ENCODE results near the gene ERI3.

DNA sequence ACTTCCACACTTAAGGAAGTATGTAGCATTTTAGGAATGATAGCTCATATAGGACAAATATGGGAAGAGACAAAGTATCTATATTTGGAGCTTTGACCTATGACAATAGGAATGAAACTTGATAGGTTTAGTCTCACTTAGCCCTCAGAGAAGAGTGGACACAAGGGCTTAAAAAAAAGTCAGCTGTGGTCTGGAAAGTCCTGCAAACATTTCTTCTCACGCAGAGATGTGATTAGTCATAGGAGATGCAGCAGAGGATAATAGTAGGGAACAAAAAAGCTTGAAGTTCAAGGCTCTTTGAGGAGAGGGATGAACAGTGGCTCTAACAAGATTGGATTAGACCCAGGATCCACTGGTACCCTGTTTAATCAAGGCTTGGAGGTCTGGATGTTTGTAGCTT lies 35.2 kb upstream of the ERI3 start:
- TF ChIP-seq, protein P1, sequence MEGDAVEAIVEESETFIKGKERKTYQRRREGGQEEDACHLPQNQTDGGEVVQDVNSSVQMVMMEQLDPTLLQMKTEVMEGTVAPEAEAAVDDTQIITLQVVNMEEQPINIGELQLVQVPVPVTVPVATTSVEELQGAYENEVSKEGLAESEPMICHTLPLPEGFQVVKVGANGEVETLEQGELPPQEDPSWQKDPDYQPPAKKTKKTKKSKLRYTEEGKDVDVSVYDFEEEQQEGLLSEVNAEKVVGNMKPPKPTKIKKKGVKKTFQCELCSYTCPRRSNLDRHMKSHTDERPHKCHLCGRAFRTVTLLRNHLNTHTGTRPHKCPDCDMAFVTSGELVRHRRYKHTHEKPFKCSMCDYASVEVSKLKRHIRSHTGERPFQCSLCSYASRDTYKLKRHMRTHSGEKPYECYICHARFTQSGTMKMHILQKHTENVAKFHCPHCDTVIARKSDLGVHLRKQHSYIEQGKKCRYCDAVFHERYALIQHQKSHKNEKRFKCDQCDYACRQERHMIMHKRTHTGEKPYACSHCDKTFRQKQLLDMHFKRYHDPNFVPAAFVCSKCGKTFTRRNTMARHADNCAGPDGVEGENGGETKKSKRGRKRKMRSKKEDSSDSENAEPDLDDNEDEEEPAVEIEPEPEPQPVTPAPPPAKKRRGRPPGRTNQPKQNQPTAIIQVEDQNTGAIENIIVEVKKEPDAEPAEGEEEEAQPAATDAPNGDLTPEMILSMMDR (conservative IDR thresholded peaks at IDR 0.05; ENCODE audit: low read length) = no peak
- no peak for TF ChIP-seq EZH2phosphoT487 (IDR thresholded peaks at IDR 0.05; ENCODE audit: borderline replicate concordance)
